Brain microvascular endothelial cell (primary cell): ENCODE measurements around the gene DNASE1L2.

Source experiments
- DNase-seq: peaks from one replicate; pipeline ENCODE4 v3.0.0-alpha.2; 2020
- H3K27ac ChIP-seq: fragments of 250-450 bp; sonication (Bioruptor Pico); 2 replicates; pipeline ENCODE4 v1.5.1; 2020; ENCODE audit warnings: mild to moderate bottlenecking, moderate library complexity
- H3K27me3 ChIP-seq: fragments of 250-450 bp; sonication (Bioruptor Pico); replicated peaks from 2 replicates; pipeline ENCODE4 v1.5.1; 2020; ENCODE audit warnings: mild to moderate bottlenecking
- H3K36me3 ChIP-seq: fragments of 250-450 bp; sonication (Bioruptor Pico); replicated peaks from 2 replicates; pipeline ENCODE4 v1.5.1; 2020; ENCODE audit warnings: mild to moderate bottlenecking
- H3K4me3 ChIP-seq: 2 replicates; pipeline ENCODE4 v1.5.1; 2011; ENCODE audit warnings: low read depth, mild to moderate bottlenecking, control low read depth, low read length, moderate library complexity
- CTCF ChIP-seq: IDR thresholded peaks from 2 replicates; pipeline ENCODE4 v1.5.1; 2011; ENCODE audit warnings: low read depth, mild to moderate bottlenecking, moderate library complexity, low read length, control low read depth, inconsistent platforms; ENCODE audit errors: missing control alignments
- in situ Hi-C: cut with HindIII; loops from 2 replicates; pipeline ENCODE4 v1.10.0; 2017; ENCODE audit warnings: low sequenced_read_pairs, low pct_ligation_motif_present

The DNASE1L2 gene

GRCh38 chr16:2233872-2234812 lies 2.1 kb upstream of the DNASE1L2 start:
- TF ChIP-seq CTCF, result peak; percentile 16
- DNase-seq, result no peak
- Histone ChIP-seq H3K27ac (no peak overlapping the region), H3K27me3 (peaks cover 5% of the 10 kb centered on the region), H3K36me3 (peaks cover 44% of the 10 kb centered on the region), H3K4me3 (no peak overlapping the region)
- in situ Hi-C loops, result no loop called here

- no peak for DNase-seq
- peaks cover 40% of the 10 kb centered on the region for H3K36me3 ChIP-seq
- H3K4me3 ChIP-seq, result no peak overlapping the region
- TF ChIP-seq CTCF, result no peak
- peaks cover 5% of the 10 kb centered on the region for H3K27me3 ChIP-seq
- in situ Hi-C loops, result no loop called here
- no peak overlapping the region for H3K27ac ChIP-seq
Measured at GRCh38 chr16:2234813-2235170, 1.5 kb upstream of the DNASE1L2 start.

GRCh38 chr16:2235234-2235651 lies 1.0 kb upstream of the DNASE1L2 start:
- no peak for DNase-seq
- H3K36me3 ChIP-seq, result peaks cover 38% of the 10 kb centered on the region
- TF ChIP-seq CTCF, result no peak
- H3K27me3 ChIP-seq, result peaks cover 5% of the 10 kb centered on the region
- in situ Hi-C loops, result no loop called here
- no peak overlapping the region for H3K27ac ChIP-seq
- no peak overlapping the region for H3K4me3 ChIP-seq

GRCh38 chr16:2235695-2236336 lies 428 bp upstream of the DNASE1L2 start:
- Histone ChIP-seq H3K4me3 (no peak overlapping the region), H3K27me3 (peaks cover 5% of the 10 kb centered on the region), H3K36me3 (peaks cover 38% of the 10 kb centered on the region), H3K27ac (no peak overlapping the region)
- no peak for TF ChIP-seq CTCF
- in situ Hi-C loops, result no loop called here
- no peak for DNase-seq

- no peak for DNase-seq
- no peak overlapping the region for H3K27ac ChIP-seq
- TF ChIP-seq CTCF, result no peak
- H3K4me3 ChIP-seq, result peak overlapping the region; percentile 24
- in situ Hi-C loops, result no loop called here
- peaks cover 5% of the 10 kb centered on the region for H3K27me3 ChIP-seq
- H3K36me3 ChIP-seq, result peaks cover 31% of the 10 kb centered on the region
Measured at GRCh38 chr16:2237102-2237482, 848 bp downstream of the DNASE1L2 start.
